Adrenal gland (tissue), 12 donors: ENCODE measurements around the gene MKRN2. TPM values are rescaled to one million over a fixed set of nuclear protein-coding genes. Genes with fewer than 3 reads are reported as not detected.

Experiments used
- DNase-seq, 7 donors: peaks; one replicate each; pipeline ENCODE4 v3.0.0-alpha.2; 2019 to 2020
- H3K27ac ChIP-seq, 5 donors: fragments of 200-600 bp; sonication (generic) in 4 of 5; 1 replicate in 3 of 5; 2 replicates in 2 of 5; pipeline versions ENCODE4 v1.5.1 to v1.8.0; 2016 to 2020; ENCODE audit warnings: mild to moderate bottlenecking in 1 of 5
- H3K27me3 ChIP-seq: fragments of 200-600 bp; 2 replicates; pipeline ENCODE4 v1.8.0; 2021
- H3K36me3 ChIP-seq, 2 donors: fragments of 200-600 bp; replicated peaks in 1 of 2; 1 replicate in 1 of 2; 2 replicates in 1 of 2; pipeline versions ENCODE4 v1.5.1 to v1.8.0; 2018 to 2022
- H3K4me1 ChIP-seq, 2 donors: fragments of 200-600 bp; replicated peaks in 1 of 2; 1 replicate in 1 of 2; 2 replicates in 1 of 2; pipeline versions ENCODE4 v1.5.1 to v1.8.0; 2018 to 2021
- H3K4me3 ChIP-seq, 4 donors: fragments of 200-600 bp; sonication (generic) in 3 of 4; one replicate each; pipeline ENCODE4 v1.5.1; 2016 to 2018
- H3K9me3 ChIP-seq, 3 donors: fragments of 200-600 bp; sonication (generic) in 1 of 3; replicated peaks in 1 of 3; 1 replicate in 2 of 3; 2 replicates in 1 of 3; pipeline versions ENCODE4 v1.5.1 to v1.8.0; 2016 to 2021
- POLR2A ChIP-seq, 2 donors: fragments of 450-650 bp; IDR thresholded peaks; one replicate each; pipeline ENCODE4 v1.6.1; 2017; ENCODE audit warnings: antibody characterized with exemption in 2 of 2, mild to moderate bottlenecking in 2 of 2, moderate library complexity in 1 of 2
- WGBS, 4 donors: extraction: QIAGEN DNeasy Blood & Tissue Kit in 2 of 4; methylation state at CpG; one replicate each; pipeline versions ENCODE4 v1.1.5 to v1.1.7; 2013 to 2017; 5-methylcytosine and 5-hydroxymethylcytosine counted together
- intact Hi-C, 2 donors: fragments of 100-400 bp; cut with DNase I; formaldehyde crosslinking; loops; one replicate each; pipeline versions ENCODE4 v1.14.1 to v1.15.0; 2022 to 2023
- polyA plus RNA-seq, 3 donors: library from polyadenylated mRNA; stranded (reverse); fragments of 200-250 nt in 2 of 3; fragments of 350-450 nt in 1 of 3; fragmentation: Illumina TruSeq in 1 of 3; extraction: RNeasy Lipid Tissue Mini Kit (QIAGEN cat#74804) in 1 of 3; gene quantifications; one replicate each; pipeline ENCODE4 v1.2.3, GENCODE V29; 2013 to 2014
- total RNA-seq, 9 donors: library from RNA; depleted of rRNA in 4 of 9; stranded (reverse); fragments of >200 nt in 4 of 9; fragments of 120-200 nt in 1 of 9; fragmentation: NEBNext Ultra II Directional in 1 of 9; extraction: Animal tissue kit (Norgen Biotek cat#: 25700) in 1 of 9; gene quantifications; one replicate each; pipeline versions ENCODE4 v1.1.0 to v1.2.4, GENCODE V29; 2013 to 2023
- TF ChIP-seq, protein P1 (sequence below), 6 experiments: fragments of 450-650 bp in 4 of 6; fragments of 200-600 bp in 2 of 6; sonication (generic) in 1 of 6; IDR thresholded peaks; 1 replicate in 5 of 6; 2 replicates in 1 of 6; pipeline versions ENCODE4 v1.5.1 to v1.8.0; 2016 to 2021; ENCODE audit warnings: antibody characterized with exemption in 6 of 6, mild to moderate bottlenecking in 2 of 6, moderate library complexity in 1 of 6
- donor health status: healthy with polysubstance abuse.
- donor health status: Bipolar disorder and iron deficiency.
- donor health status: DM: yes; HTN: yes; CAD: no.
- donor health status: DM: no; HTN: no; CAD: no.
- donor health status: DM: no; HTN: no; CAD: no.
- donor health status: DM: yes; HTN: yes; CAD: no.

The MKRN2 gene
- total and polyA plus RNA-seq, 12 donors = 15.8 to 40.9 (median 23.9) TPM

DNA sequence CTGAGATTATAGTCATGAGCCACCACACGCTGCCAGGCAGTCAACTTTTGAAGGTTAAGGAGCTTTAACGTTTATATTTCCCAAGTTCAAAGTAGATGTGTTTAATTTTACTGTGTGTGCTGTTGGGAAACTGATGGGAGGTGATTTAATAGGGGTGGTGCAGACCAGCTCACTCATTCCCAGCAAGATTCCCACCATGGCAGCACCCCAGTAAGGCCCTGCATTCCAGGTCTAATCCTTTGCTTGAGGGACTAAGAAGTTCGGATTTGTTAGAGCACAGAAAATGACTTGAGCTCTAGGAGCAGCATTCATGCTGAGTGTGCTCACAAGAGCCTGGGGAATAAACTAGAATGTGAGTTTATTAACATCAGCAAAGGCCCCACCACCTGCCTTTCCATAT lies 47.4 kb upstream of the MKRN2 start:
- DNase-seq = no peak
- 70 to 90% (median 75%) methylated on average over 3 of the region's 3 CpGs for WGBS, 4 donors

DNA sequence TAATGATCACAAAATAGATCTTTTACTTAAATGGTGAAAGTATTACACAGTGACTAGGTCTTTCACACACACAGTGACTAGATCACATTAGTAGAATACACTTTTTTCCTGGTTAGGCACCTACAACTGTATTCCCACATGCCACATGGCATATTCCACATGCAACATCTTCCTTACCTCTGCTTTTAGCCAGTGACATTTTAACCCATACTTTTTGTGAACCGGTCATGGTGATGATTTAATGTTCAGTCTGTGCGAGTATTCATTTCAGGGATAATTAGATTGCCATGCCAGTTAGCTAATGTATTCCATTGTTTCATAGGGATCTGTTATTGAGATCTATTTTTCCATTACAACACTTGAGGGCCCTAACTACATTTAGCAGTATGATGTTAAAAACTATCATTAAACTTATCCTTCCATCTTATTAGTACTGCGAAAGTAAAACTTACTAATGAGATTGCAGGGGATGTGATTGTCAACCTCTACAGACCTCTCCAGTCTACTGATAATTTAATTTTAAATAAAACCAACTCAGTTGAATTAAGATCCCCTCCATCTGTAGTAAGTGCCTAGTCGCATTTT lies 44.3 kb upstream of the MKRN2 start:
- intact Hi-C loops = no loop called here

More for the DNA sequence above, 47.4 kb upstream of the MKRN2 start:
- Histone ChIP-seq H3K4me1 (peaks cover 13 to 18% of the 10 kb centered on the region in 2 donors), H3K27ac (peak overlapping the region in 1 of 5 donors; percentile 80), H3K9me3 (no peaks in the 10 kb centered on the region), H3K4me3 (no peak overlapping the region), H3K36me3 (peaks cover 0 to 18% of the 10 kb centered on the region in 2 donors), H3K27me3 (no peaks in the 10 kb centered on the region)
- TF ChIP-seq, protein P1, sequence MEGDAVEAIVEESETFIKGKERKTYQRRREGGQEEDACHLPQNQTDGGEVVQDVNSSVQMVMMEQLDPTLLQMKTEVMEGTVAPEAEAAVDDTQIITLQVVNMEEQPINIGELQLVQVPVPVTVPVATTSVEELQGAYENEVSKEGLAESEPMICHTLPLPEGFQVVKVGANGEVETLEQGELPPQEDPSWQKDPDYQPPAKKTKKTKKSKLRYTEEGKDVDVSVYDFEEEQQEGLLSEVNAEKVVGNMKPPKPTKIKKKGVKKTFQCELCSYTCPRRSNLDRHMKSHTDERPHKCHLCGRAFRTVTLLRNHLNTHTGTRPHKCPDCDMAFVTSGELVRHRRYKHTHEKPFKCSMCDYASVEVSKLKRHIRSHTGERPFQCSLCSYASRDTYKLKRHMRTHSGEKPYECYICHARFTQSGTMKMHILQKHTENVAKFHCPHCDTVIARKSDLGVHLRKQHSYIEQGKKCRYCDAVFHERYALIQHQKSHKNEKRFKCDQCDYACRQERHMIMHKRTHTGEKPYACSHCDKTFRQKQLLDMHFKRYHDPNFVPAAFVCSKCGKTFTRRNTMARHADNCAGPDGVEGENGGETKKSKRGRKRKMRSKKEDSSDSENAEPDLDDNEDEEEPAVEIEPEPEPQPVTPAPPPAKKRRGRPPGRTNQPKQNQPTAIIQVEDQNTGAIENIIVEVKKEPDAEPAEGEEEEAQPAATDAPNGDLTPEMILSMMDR (IDR thresholded peaks at IDR 0.05) = no peak
- TF ChIP-seq POLR2A (IDR thresholded peaks at IDR 0.05) = no peak
- intact Hi-C loops = no loop called here

DNA sequence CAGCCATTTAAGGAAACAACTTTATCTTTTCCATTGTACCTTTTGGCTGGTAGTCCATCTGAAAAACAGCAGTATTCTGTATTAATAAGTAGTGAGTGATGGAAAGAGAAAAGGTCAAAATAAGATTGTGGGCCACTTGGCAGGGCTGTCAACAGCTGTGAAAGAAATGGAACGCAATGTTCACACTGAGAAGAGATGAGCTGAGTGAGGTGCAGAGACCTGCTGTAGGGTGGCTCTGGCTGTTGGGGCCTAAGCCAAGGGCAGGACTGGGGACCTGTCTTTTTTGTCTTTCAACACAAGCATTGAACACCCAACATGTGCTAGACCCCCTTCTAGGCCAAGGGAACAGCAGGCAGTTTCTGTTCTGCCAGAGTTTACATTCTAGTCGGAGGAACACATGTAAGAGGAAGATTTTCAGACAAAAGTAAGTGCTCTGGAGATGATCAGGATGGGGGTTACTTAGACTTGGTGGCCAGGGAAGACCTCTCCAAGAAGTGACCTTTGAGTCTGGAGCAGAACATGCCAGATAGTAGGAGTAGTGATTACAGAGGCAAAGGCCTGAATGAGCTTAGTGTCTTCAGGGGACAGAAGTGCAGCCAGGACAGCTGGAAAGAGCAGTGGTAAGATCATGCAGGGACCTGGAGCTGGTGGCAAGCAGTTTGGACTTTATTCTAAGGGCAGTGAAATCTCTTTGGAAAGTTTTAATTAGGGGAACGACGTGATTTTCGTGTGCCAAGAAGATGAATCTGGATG lies 43.0 kb upstream of the MKRN2 start:
- H3K27ac ChIP-seq = no peak overlapping the region
- DNase-seq = peak in 1 of 7 donors; percentile 40
- intact Hi-C loops = no loop called here

More for the DNA sequence above, 44.3 kb upstream of the MKRN2 start:
- H3K4me1 ChIP-seq = peaks cover 13% of the 10 kb centered on the region in 2 donors
- no peaks in the 10 kb centered on the region for H3K9me3 ChIP-seq
- 84 to 95% (median 93%) methylated on average over 4 of the region's 4 CpGs for WGBS, 4 donors
- H3K27me3 ChIP-seq = no peaks in the 10 kb centered on the region
- TF ChIP-seq POLR2A (IDR thresholded peaks at IDR 0.05) = no peak
- TF ChIP-seq, protein P1 (IDR thresholded peaks at IDR 0.05) = no peak
- no peak for DNase-seq
- H3K36me3 ChIP-seq = peaks cover 0 to 5% of the 10 kb centered on the region in 2 donors
- no peak overlapping the region for H3K27ac ChIP-seq
- no peak overlapping the region for H3K4me3 ChIP-seq

DNA sequence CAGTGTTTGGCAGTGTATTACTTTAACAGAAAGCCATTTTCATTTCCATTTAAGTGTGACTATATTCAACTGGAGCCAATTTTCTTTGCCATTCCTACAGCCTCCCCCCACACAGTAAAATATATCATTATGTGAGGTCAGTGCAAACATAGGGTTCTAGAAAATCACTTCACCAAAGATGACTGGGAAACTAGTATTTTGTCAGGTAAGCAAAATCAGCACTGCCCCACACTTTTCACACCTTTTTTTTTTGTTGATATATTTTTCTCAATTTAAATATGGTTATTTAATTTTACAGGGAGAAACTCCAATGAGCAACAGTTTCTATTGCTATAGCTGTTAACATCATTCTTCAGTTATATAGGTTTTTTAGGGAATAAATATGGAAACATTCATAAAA lies 41.3 kb upstream of the MKRN2 start:
- Histone ChIP-seq H3K4me3 (no peak overlapping the region), H3K27ac (no peak overlapping the region), H3K4me1 (no peaks in the 10 kb centered on the region), H3K27me3 (no peaks in the 10 kb centered on the region), H3K36me3 (peaks cover 0 to 1% of the 10 kb centered on the region in 2 donors), H3K9me3 (no peaks in the 10 kb centered on the region)
- no peak for TF ChIP-seq POLR2A (IDR thresholded peaks at IDR 0.05)
- TF ChIP-seq, protein P1 (IDR thresholded peaks at IDR 0.05) = no peak
- no peak for DNase-seq
- intact Hi-C loops = no loop called here

More for the DNA sequence above, 43.0 kb upstream of the MKRN2 start:
- 89 to 94% (median 92%) methylated on average over 5 of the region's 5 CpGs for WGBS, 4 donors
- Histone ChIP-seq H3K36me3 (peaks cover 0 to 5% of the 10 kb centered on the region in 2 donors), H3K4me3 (no peak overlapping the region), H3K27me3 (no peaks in the 10 kb centered on the region), H3K9me3 (no peaks in the 10 kb centered on the region), H3K4me1 (peaks cover under 1 to 4% of the 10 kb centered on the region in 2 donors)
- TF ChIP-seq, protein P1 (IDR thresholded peaks at IDR 0.05) = no peak
- TF ChIP-seq POLR2A (IDR thresholded peaks at IDR 0.05) = no peak
